Measurements from ENCODE around the gene CREB3.

GRCh38 chr9:35743452-35743851 lies 11.0 kb downstream of the CREB3 start:
- TF ChIP-seq CTCF (conservative IDR thresholded peaks at IDR 0.05; ENCODE audit: low read depth in 2 of 2) (no peak), STAT1 (IDR thresholded peaks at IDR 0.05; ENCODE audit: unreplicated experiment) (no peak), CREB1 (CRISPR knock-in tag; IDR thresholded peaks at IDR 0.05; ENCODE audit: low read depth) (no peak), REST (IDR thresholded peaks at IDR 0.05; ENCODE audit: unreplicated experiment) (no peak), EZH2phosphoT487 (IDR thresholded peaks at IDR 0.05; ENCODE audit: unreplicated experiment) (no peak), POLR2AphosphoS5 (IDR thresholded peaks at IDR 0.05; ENCODE audit: low read depth) (no peak), EZH2 (IDR thresholded peaks at IDR 0.05; ENCODE audit: low read depth, unreplicated experiment) (no peak)
